GM21619 (cell line): ENCODE data around the gene PGAP1.
"Not testable (repeated sequence)": the region's sequence is repeated elsewhere in the genome, so short reads cannot be mapped to it uniquely, and the experiment has no call there.

Experiments used
- ATAC-seq: cut with Tn5 transposase; IDR thresholded peaks from one replicate; pipeline ENCODE4 v1.9.1; 2021; ENCODE audit not compliant: unreplicated experiment

PGAP1 gene

DNA sequence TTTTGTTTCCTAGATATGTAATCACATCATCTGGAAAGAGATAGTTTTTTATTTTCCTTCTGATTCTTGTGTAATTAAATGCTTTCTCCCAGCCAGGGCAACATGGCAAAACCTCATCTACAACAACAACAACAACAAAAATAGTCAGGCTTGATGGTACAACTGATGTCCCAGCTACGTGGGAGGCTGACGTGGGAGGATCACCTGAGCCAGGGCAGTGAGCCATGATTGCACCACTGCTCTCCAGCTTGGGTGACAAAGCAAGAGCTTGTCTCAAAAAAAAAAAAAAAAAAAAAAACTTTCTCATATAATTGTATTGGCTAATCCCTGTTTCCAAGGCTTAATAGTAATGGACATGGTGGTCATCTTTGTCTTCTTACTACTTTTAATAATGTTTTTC is 26.4 kb upstream of the PGAP1 start:
- ATAC-seq: no peak

DNA sequence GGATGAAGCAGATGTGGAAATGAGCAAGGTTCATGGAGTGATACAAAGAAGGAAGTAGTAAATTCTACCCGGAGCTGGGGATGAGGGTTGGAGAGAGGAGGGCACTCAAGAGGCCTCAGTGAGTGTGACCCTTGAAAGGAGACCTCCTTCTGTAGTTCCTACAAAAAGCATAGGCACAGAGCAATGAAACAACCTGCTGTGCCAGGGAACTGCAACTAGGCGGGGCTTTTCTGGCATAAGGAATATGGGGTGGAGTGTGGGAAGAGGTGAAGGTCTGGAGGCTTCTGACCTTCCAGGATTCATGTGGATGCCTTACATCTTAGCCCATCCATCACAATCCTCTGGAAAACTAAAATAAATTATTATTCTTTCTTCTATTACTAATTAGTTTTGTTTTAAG is 25.5 kb upstream of the PGAP1 start:
- no peak for ATAC-seq

DNA sequence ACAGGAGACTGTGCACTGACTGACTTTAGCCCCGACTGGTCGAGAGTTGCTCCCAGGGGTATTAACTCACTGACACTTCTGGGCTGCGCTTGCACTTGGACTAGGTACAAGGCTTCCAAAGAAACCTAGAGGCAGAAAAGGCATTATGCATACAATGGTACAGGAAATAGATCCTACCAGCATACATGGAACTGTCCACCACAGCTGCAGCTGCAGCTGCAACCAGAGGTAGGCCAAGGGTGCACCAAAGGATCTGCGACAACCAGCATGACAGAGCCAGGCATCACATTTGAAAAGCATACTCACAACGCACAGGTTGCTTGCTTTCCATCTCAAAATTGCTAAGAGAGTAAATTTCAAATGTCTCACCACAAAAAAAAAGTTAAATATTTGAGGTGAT is 22.6 kb upstream of the PGAP1 start:
- ATAC-seq: no peak

DNA sequence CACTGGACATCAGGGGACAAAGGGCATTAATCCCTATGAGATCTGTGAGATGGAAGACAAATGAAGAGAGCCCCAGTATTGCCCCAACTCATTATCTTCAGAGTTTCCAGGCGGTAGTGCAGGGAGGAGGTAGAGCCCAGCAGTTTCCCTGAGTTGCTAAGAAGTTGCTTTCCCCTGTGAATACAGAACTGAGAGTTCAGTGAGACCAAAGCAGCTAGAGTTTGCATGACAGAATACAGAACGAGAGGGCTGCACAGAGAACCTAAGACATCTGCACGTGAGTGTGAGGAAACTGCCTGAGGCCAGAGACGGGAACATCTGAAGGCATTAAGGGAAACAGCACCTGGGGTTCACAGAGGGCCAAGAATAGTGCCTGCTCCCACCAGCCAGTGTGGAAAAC is 18.1 kb upstream of the PGAP1 start:
- peak; percentile 95 for ATAC-seq

DNA sequence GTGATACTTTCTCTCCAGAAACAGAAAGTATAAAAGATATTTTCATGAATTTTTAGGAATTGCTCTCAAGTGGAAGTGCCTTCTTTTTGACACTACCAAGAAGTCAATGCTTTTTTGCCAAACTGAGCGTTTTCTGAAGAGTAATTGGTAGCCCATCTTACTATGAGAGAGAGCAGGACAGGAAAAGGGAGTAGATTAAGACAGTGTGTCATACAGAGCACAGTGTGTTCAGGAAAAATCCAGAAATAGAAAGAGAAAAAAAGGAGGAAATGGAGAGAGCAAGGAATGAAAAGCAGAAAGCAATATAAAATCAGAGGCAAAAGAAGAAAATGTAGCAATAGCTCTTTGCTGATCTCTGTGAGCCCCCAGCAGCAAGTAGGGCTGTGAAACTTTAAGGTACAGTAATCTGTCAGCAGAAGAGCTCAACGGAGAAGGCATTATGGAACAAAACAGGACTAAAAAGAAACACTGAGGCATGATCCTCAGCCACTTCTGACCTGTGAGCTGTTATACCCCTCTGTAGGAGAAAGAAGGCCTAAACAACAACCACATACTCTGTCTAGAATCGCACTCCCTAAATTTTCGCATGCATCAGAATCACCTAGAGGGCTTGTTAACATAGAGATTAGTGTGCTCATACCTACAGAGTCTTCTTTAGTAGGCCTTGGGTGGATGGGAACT is 15.0 kb upstream of the PGAP1 start:
- ATAC-seq: no peak

DNA sequence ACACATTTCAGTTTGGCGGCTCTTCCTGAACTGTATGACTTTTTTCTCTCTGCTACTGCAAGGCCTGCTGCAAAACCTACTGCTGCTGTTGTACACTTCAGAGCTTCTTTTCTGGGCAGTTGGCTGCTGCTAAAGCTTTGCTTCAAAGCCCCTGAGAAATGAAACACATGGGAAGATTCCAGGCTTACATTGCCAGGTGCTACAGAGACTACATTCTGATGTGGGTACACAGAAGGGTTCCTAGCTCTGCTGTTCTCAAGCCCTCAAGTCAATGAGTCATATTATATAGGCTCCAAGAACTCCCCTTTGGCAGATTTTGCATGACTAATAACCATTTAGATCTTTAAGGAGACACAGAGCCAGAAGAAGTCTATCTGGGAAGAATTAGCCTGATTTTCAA is 12.9 kb upstream of the PGAP1 start:
- ATAC-seq: no peak

DNA sequence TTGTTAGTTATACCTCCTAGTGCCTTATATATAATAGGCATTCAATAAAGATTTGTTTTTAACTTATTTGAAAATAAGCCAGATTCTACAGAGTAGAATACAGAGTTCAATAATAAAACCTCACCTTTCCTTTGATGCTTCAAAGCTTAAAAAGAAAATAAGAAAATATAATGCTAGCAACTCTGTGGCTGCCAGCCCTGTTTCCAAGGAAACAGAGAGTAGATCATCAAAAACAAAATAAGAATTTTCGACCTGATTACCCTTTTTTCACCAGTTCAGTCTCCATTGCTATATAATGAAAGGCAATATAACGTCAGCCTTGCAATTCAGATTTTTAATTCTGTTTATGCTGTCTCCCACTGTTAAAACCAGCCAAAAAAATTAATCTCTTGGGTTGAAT is 8.9 kb upstream of the PGAP1 start:
- no peak for ATAC-seq

DNA sequence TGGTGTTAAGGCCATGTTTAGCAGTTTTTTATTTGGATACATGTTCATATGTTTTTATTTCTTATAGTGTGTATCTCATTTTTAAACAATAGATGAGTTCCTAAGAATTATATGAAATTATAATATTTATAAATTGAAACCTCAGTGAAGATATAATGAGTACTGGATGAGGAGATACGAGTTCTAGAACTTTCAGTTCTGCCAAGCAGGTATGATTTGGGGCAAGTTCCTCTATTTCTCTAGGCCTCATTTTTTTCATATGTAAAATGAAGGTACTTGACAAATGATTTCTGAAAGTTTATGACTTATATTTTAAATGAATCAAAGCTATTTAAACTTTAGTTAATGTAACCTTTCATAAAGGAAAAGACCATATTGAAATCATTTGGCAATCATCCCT is 8.2 kb upstream of the PGAP1 start:
- ATAC-seq: no peak

DNA sequence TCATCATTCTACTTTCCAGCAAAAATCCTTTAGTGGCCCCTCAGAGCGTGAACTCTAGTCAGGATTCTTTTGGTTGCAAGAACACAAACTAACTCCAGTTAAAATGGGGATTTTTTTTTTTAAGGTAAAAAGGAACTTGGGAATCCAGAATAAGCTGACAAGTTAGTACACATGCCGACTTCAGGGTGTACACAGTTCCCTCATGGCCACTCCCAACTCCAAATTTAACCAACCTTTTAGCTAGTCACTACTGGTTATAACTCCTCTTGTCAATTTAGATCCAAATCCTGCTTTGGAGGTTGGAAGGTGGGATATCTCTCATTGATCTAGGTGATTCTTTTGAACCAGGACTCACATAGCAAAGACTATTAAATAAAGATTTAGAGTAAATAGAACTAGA is 5.0 kb upstream of the PGAP1 start:
- no peak for ATAC-seq

DNA sequence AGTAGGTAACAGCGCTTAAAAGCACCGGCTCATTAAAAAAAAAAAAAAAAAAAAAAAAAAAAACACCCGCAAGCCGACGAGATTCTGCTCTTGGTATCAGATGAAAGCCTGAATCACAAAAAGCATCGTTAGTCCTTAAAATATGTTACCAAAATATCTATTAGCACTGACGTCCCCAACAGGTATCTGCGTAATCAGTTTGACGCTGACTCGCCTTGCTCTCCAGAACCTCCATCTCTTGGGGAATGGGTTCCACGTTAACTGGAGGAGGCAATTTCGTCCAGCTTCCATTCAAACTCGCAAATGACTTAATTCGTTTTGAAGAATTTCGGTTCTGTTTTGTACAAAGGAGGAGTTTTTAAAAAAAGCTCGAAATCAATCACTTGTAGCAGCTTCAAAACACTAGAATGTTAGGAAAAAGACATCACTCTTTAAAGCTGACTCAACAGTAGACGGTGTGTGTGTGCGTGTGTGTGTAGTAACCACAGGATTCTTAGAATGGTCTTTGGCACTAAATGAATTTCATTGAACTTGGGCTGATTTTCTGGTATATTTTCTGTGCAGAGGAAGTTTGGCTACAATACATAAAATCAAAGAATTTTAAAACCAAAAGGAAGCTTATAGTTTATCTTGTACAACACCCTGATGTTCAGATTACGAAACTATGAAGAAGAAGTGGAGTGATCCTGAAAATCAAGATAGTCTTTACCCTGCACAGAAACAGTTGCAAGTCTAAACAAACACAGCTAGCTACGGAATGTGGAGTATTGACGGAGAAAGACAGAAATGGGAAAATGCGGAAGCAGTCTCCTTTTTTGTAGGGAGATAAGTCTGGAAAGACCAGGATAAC is 1.1 kb upstream of the PGAP1 start:
- ATAC-seq: no peak

DNA sequence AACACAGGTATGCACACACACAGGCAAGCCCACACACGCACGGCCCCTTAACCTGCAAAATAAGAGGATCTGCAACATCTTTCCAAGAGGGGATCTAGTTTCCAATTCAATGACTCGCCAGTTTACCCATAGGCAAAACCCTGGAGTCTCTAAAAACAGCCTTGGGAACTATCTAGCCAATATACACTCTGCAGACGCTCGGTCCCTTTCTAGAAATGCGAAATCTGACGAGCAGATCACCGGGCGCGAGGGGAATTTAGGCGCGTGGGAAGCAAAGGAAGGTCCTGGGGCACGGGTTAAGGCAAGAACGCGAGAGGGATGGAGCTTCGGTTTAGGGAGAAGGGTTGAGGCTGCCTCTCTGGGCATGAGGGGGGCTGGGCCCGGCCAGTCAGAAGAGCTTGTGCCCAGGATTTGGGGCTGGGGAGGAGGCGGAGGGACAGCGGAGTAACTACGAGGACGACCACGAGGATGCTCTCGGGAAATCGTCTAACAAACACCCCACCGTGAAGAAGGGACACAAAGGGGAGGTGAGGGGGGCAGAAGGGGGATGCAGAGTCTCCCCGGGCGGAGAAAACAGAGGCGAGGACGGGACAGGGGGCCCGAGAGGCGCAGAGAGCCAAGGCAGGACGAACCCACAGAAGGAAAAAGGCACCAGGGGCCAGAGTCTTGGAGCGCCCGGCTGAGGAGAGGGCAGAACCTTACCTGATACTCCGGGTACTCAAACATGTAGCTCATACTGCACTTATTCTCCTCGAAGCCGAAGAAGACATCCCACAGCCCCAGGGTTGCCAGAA is 542 bp downstream of the PGAP1 start:
- peak; percentile 32 for ATAC-seq

DNA sequence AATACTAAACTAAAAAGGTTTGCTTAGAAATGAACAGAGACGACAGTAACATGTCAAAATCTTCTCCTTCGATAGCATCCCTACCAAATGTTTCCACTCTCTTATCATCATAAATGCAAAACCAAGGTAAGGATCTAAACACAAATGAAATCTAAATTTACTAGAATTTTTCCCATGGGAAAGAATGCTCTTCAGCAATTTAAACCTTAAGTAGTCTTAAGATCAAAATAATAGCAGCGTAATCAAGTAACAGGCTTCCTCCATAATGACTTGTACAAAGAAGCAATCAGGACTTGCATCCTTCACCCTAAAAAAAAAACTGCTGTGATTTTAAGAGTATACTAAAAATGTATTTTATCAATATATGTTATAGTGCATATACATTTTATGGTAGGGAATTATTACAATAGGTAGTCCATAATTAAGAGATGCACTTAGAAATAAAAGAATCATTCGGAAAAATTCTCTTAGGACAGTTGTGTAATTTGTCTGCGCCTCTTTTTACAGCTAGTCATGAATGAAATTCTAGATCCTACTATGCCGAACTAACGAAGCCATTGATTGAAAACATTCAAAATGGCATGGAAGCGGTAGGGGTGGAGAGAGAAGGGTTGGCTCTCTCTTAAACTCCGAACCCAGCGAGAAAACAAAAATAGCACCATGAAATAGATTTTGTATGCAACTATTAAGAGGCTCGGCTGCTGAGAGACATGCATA is 1.3 kb downstream of the PGAP1 start:
- no peak for ATAC-seq

DNA sequence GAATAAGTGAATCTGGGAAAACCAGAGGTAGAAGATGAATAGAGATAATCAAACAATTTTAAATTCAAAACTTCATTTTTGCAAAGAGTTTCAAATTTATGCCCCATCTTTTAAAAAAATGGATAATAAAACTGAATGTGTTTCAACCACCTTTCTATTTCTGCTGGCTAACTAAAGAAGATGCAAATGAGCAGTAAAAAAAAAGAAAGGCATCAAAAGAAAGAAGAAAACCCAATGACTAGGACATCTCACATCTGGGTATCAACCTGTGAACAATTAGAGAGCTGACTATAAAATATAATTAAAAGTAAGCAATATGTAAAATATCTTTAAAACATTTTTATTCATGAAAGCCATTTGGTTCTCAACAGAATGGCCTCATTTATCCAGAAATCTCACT is 2.5 kb downstream of the PGAP1 start:
- ATAC-seq: no peak

DNA sequence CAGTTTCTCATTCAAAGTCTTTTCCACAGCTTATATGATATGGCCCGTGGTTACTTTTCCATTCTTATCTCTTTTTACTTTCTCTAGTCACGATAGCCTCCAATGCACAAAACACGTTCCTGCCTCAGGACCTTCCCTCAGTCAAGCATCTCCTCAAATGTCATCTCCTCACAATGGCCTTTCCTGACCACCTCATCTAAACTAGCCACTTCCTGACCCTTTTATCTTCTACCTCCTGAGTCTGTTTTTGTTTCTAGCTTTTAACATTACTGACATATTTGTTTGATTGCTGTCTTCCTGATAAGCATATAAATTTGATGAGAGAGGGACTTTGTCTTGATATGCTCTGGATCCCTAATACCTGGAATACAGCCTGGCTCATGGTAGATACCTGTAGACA is 7.6 kb downstream of the PGAP1 start:
- ATAC-seq: no peak

DNA sequence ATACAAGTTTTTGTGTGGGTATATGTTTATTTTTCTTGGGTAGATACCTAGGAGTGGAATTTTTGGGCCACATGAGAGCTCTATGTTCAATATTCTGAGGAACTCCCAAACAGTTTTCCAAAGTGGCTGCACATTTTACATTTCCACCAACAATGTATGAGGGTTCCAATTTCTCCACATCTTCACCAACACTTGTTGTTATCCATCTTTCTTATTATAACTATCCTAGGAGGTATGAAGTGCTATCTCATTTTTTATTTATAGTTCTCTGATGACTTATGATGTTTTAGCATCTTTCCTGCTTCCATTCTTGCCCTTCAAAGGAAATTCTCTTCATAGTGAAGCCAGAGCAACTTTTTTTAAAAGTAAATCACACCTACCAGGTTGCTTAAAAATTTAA is 8.7 kb downstream of the PGAP1 start:
- ATAC-seq: no peak

DNA sequence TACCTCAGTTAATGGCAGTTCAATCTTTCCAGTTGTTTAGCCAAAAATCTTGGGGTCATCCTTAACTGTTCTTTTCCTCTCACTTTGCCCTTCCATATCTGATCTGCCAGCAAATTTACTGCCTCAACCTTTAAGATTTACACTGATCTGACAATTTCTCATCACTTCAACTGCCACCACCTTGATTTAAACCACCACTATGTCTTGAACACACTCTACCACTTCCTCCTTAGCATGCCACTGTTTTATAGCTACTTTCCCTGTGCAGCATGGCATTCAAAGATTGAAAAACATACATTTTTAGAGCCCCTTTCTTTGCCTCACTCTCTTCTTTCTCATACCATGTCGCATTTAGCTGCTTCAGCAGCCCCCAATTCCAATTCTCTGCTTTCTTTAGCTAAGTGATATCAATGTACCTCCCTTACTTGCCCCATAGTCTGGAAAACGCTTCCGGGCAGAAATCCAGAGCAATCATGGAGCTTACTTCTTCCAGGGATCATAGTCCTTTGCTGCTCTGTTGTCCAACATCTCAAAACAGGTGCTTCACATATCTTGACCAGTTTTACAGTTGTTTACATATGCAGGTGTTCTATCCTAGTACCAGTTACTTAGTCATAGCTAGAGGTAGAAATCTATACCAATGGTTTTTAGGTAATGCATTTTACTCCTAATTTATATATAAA is 10.9 kb downstream of the PGAP1 start:
- peak; percentile 24 for ATAC-seq

DNA sequence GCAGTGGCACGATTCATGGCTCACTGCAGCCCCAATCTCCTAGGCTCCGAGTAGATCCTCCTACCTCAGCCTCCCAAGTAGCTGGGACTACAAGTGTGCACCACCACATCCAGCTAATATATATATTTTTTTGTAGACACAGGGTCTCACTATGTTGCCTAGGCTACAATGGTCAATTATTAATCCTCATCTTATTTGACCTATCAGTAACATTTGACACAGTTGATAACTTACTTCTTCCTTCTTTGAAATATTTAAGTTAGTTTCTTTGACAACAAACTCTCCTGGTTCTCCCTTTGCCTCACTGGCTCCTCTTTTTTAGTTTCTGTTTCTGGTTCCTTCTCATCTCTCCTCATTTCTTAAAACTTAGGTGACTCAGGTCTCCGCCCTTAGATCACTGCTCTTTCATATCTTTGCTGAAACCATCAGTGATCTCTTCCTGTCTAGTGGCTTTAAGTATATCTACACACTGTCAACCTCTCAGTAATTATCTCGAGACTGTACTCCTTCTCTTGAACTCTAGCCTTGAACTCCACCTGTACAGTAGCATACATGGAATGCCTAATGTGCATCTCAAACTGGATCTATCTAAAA is 11.5 kb downstream of the PGAP1 start:
- peak; percentile 94 for ATAC-seq

DNA sequence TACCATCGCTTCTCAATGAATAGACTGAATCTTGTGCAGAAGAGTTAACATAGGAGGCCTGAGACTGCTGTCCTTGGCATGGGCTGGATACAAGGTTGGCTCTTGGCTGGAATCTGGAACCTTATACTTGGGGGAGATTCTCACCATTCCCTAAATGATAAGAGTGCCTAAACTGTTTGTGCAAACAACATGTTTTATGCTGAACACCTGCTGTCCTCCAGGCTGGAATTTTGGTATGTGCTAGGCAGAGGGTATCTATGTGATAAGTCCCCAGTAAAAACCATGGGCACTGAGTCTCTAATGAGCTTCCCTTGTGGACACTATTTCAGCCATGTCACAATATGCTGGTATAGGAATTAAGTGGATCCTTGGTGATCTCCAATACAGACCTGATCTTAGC is 12.8 kb downstream of the PGAP1 start:
- ATAC-seq: no peak

DNA sequence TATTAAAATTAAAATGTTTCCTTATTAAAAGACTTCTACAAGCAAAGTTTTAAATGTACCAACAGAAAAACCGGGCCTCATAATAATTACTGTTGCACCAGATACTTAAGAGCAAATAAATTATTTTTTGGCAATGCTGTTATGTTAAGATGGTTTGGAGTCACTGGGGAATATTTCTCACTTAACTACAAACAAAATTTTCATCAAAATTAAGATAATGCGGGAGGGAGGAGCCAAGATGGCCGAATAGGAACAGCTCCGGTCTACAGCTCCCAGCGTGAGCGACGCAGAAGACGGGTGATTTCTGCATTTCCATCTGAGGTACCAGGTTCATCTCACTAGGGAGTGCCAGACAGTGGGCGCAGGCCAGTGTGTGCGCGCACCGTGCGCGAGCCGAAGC is 21.1 kb downstream of the PGAP1 start:
- not testable (repeated sequence) for ATAC-seq

DNA sequence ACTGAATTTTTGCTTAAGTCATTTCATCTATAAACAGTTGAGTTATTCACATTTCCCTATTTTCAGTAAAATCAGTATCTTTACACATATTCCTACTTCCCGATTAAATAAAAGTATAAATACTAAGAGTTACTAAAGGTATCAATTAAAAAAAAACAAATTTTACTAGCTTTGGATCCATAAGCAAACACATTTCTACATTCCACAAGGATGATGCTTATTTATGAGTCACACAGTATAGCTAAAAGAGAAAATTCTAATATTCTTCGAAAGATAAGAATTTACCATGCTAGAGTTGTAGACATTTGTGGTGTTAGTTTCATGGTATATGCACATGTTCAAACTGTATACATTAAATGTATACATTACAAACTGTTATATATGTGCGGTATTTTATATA is 23.7 kb downstream of the PGAP1 start:
- ATAC-seq: no peak
